RPMI8226 (cell line): ENCODE results near the gene DBP.

Experiments
- DNase-seq: peaks from one replicate; pipeline ENCODE4 v3.0.0-alpha.2; 2015

DBP gene

GRCh38 chr19:48627201-48627864, 9.8 kb downstream of the DBP start:
- no peak for DNase-seq

- DNase-seq: no peak
Observed at GRCh38 chr19:48625891-48626327, 11.3 kb downstream of the DBP start.

GRCh38 chr19:48624791-48625723, 12.1 kb downstream of the DBP start:
- DNase-seq: no peak

GRCh38 chr19:48624067-48624594, 13.0 kb downstream of the DBP start:
- DNase-seq: peak; percentile 79

- DNase-seq: no peak
Observed at GRCh38 chr19:48623556-48624066, 13.6 kb downstream of the DBP start.

- no peak for DNase-seq
Observed at GRCh38 chr19:48619692-48620585, 17.2 kb downstream of the DBP start.

GRCh38 chr19:48618916-48619691, 18.1 kb downstream of the DBP start, which contains the start of the genes RPL18 and SPHK2:
Gene RPL18 (minus strand): TSS chr19:48619178. CDS start chr19:48619143, 35 bp downstream.
Gene SPHK2 (plus strand): TSS chr19:48619506. CDS start chr19:48620515, 1,009 bp downstream.
- peak; percentile 96 for DNase-seq

- DNase-seq: no peak
Observed at GRCh38 chr19:48618278-48618915, 18.8 kb downstream of the DBP start.

GRCh38 chr19:48617146-48617937, 19.8 kb downstream of the DBP start:
- DNase-seq: no peak

GRCh38 chr19:48616491-48617056, 20.6 kb downstream of the DBP start:
- no peak for DNase-seq

- no peak for DNase-seq
Observed at GRCh38 chr19:48616041-48616436, 21.1 kb downstream of the DBP start.

GRCh38 chr19:48615231-48616040, 21.7 kb downstream of the DBP start:
- no peak for DNase-seq

GRCh38 chr19:48614436-48615230, 22.5 kb downstream of the DBP start, which contains the start of gene FAM83E:
Gene FAM83E (minus strand): TSS chr19:48615076. CDS start chr19:48613372, 1,704 bp downstream.
- DNase-seq: no peak

- no peak for DNase-seq
Observed at GRCh38 chr19:48613852-48614435, 23.2 kb downstream of the DBP start.

- no peak for DNase-seq
Observed at GRCh38 chr19:48613024-48613851, 23.9 kb downstream of the DBP start.

GRCh38 chr19:48611872-48612271, 25.3 kb downstream of the DBP start:
- DNase-seq: no peak
